Measurements from ENCODE around the gene TDP2.

DNA sequence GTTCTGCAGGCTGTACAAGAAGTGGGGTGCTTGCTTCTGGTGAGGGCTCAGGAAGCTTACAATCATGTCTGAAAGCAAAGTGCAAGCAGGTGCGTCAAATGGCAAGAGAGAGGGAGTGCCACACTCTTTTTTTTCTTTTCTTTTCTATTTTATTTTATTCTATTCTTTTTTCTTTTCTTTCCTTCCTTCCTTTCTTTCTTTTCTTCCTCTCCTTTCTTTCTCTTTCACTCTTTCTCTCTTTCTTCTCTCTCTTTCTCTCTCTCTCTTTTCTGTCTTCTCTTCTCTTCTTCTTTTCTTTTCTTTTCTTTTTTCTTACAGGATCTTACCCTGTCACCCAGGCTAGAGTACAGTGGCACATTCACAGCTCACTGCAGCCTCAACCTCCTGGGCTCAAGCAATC lies 19.7 kb upstream of the TDP2 start:
- TF ChIP-seq, protein P1, sequence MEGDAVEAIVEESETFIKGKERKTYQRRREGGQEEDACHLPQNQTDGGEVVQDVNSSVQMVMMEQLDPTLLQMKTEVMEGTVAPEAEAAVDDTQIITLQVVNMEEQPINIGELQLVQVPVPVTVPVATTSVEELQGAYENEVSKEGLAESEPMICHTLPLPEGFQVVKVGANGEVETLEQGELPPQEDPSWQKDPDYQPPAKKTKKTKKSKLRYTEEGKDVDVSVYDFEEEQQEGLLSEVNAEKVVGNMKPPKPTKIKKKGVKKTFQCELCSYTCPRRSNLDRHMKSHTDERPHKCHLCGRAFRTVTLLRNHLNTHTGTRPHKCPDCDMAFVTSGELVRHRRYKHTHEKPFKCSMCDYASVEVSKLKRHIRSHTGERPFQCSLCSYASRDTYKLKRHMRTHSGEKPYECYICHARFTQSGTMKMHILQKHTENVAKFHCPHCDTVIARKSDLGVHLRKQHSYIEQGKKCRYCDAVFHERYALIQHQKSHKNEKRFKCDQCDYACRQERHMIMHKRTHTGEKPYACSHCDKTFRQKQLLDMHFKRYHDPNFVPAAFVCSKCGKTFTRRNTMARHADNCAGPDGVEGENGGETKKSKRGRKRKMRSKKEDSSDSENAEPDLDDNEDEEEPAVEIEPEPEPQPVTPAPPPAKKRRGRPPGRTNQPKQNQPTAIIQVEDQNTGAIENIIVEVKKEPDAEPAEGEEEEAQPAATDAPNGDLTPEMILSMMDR (IDR thresholded peaks at IDR 0.05; ENCODE audit: insufficient read depth, low read depth, low read length) = no peak
- no peak for TF ChIP-seq EZH2 (IDR thresholded peaks at IDR 0.05; ENCODE audit: insufficient read depth, low read length)

Data from astrocyte (in vitro differentiated cells and primary cell).